Fibroblast of mammary gland (primary cell): ENCODE measurements around the gene TTYH3.

ENCODE experiments used
- DNase-seq: peaks from one replicate; pipeline ENCODE4 v3.0.0-alpha.2; 2010; ENCODE audit warnings: low read depth
- H3K4me3 ChIP-seq: 2 replicates; pipeline ENCODE4 v1.5.1; 2011; ENCODE audit warnings: low read depth, mild to moderate bottlenecking, low read length, moderate library complexity; ENCODE audit not compliant: control insufficient read depth
- CTCF ChIP-seq: conservative IDR thresholded peaks from 2 replicates; pipeline ENCODE4 v1.5.1; 2011; ENCODE audit warnings: low read depth, low read length, inconsistent platforms; ENCODE audit not compliant: control insufficient read depth, insufficient read depth

The TTYH3 gene

DNA sequence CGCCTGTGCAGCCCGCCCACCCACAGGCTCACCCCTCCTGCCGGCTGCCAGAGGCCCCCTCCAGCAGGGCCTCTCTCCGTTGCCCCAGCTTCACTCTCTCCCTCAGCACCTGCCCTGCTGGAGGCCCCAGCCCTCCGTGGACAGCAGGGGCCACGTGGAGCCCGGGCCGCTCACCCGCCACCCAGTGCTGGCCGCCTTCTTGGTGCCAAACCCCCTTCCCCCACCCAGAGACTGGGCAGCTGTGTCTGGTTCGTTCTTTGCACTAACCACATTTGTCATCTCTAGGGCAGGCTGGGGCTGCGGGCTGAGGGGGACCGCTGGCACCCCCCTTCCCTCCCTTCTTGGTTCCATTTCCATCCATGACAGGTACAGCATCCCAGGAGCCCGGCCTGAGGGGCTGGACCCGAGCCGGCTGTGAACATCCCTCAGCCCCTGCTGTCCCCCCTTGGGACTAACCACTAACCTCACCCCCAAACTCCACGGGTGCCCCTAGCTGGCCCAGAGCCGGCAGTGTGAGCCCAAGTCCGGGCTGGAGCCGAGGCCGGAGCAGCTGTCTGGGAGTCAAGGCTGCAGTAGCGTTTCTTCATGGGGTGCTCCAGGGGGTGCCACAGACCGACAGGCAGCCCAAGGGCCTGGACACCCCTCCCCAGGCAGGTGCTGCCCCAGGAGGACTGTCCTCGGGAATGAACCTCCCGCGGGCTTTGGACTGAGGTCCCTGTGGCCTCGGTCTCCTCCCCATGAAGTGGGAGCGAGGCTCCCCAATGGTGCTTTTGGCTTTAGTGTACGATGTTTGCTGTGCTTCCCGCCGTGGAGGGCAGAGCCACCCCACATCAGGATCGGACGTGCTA lies 30.7 kb downstream of the TTYH3 start:
- H3K4me3 ChIP-seq, result no peak overlapping the region
- TF ChIP-seq CTCF, result no peak
- no peak for DNase-seq

GRCh38 chr7:2663121-2663886 lies 31.5 kb downstream of the TTYH3 start:
- no peak for DNase-seq
- TF ChIP-seq CTCF, result no peak
- no peak overlapping the region for H3K4me3 ChIP-seq

DNA sequence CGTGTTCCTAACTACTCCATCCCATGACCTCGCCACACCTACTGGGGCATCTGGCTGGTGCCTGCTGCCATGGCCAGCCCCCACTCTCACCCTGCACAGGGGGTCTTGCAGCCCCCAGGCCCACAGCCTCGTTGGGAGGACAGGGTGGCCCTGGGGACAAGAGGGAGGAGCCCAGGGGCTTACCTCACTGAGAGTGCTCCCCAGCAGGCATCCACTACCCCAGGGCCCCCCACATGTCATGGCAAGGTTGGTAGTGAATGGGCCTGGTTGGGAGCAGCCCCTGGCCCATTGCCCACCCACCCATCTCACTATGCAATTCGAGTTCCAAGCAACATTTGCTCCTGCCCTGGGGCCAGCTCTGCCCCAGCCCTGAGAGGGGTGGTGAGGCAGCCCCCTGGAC lies 32.2 kb downstream of the TTYH3 start:
- H3K4me3 ChIP-seq, result no peak overlapping the region
- no peak for DNase-seq
- no peak for TF ChIP-seq CTCF

DNA sequence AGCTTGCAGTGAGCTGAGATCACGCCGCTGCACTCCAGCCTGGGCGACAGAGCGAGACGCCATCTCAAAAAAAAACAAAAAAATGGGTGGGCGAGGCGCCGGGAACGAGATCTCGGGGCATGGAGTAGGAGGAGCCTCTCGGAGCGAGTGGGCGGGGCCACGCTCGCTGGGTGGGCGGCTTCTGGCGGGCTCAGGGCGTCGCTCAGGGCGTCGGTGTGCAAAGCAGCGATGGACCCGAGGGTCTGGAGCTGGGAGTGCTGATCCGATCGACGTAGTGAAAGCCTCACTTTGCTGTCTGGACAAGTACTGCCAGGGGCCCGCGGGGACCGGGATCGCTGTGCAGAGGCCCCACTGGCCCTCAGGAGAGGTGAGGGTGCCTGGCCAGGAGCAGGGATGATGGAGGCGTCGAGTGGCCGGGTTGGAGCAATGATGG lies 33.6 kb downstream of the TTYH3 start:
- no peak overlapping the region for H3K4me3 ChIP-seq
- TF ChIP-seq CTCF, result no peak

DNA sequence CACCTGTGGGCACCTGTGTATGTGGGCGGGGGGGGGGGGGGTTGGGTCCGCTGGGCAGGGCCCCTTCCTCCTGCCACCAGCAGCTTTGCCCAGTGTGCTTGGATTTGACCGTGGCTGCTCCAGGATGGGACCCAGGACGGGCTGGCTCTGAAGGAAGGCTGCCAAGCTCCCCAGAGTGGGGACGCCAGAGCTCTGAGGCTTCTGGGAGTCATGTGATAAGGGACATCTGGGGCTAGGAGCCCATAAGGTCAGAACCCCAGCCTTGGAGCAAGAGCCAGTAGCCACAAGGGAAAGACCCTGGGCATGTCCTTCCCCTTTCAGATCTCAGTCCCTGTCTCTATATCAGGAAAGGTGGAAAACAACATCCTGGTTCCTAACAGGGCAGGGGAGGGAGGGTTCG lies 34.4 kb downstream of the TTYH3 start:
- H3K4me3 ChIP-seq, result no peak overlapping the region
- no peak for TF ChIP-seq CTCF
- no peak for DNase-seq

More for the DNA sequence above, 33.6 kb downstream of the TTYH3 start:
- DNase-seq, result no peak

DNA sequence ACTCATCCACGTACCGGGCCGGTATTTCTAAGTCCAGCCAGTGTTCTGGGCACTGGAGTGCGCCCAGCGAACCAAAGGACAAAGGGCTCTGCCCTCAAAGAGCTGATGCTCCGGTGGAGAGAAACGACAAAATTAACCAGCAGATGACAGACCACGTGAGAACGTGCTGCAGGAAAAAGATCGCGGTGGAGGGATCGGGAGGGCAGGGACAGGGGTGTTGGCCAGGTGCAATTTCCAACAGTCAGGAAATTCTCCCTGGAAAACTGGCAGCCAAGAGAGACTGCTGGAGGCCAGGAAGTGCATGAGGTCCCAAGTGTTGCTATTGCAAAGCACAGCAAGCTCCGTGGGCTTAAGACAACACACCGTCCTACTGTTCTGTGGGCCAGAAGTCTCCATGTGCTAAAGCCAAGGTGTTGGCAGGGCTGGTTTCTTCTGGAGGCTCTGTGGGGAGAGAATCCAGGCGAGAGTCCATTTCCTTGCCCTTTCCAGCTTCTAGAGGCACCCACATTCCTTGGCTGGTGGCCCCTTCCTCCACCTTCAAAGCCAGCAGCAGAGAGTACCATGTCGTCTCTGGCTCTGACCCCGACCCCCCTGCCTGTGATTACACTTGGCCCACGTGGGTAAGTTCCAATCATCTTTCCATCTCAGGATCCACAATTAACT lies 34.9 kb downstream of the TTYH3 start:
- TF ChIP-seq CTCF, result no peak
- no peak for DNase-seq
- H3K4me3 ChIP-seq, result no peak overlapping the region
